GM18526 (cell line): ENCODE data around the gene SH3GL3.

ENCODE experiments used
- POLR2A ChIP-seq: IDR thresholded peaks from 3 replicates; pipeline ENCODE4 v1.6.1; 2011; ENCODE audit not compliant: insufficient read length; ENCODE audit errors: extremely low read depth

Gene SH3GL3

DNA sequence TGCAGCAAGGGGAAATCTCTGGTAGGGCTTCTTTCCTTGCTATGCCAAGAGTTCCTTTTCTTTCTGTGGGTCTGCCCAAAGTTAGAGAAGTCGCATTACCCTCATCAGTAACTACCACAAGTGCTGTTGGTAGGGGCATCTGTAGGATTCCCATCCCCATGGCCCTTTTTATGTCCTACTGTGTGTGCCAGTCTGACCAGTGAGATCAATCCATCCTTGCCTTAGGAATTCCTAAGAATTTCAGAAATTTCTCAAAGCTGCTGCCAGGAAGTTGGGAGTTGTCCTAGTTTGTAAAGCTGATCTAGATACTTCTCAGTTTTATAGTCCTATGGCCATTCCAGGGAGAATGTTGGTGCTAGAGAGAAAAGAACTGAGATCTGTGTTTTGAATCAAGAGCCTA lies 36.5 kb downstream of the SH3GL3 start:
- TF ChIP-seq POLR2A = no peak

DNA sequence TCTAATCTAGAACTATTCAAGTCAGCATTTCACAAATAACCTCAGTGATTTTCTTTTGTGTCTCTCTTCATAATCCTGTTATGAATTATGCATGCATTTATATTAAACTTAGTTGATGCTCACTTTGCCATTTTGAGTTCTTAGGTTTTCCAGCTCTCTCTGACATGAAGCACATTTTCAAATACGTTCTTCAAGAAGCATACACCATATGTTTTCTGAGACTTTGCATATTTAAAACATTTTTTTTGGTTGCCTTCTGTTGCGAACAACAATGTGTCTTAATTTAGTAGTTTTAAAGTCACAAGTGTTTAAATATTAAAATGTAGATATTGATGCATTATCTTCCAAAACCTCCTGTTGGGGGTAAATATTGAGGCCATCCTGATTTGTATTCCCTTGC lies 37.5 kb downstream of the SH3GL3 start:
- no peak for TF ChIP-seq POLR2A

DNA sequence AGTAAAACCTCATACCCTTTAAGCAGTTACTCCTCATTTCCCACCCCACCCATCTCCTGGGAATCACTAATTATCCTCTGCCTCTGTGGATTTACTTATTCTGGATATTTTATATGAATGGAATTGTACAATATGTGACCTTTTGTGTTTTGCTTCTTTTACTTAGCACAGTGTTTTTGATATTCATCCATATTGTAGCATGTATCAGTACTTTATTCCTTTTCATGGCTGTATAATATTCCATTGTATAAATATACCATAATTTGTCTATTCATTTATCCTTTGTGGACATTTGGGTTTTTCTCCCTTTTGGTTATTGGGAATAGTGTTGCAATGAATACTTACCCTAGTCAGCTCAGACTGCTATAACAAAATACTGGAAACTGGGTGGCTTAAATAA lies 39.2 kb downstream of the SH3GL3 start:
- TF ChIP-seq POLR2A = no peak

DNA sequence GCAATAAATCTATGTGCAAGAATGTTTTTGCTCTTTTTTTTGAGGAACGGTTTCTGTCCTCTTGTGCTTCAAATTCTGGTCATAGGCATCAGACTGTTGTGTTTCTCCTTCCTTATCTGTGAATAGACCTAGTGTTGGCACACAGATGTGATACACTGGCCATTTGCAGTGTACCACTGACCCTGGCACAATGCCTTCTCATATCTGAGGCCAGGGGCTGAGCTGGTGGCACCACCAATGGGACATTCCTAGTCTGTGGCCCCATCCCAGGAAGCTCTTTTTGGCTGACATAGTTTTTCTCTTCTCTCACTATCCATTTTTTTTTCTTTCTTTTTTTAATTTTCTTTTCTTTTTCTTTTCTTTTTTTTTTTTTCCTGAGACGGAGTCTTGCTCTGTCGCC lies 40.4 kb downstream of the SH3GL3 start:
- no peak for TF ChIP-seq POLR2A

DNA sequence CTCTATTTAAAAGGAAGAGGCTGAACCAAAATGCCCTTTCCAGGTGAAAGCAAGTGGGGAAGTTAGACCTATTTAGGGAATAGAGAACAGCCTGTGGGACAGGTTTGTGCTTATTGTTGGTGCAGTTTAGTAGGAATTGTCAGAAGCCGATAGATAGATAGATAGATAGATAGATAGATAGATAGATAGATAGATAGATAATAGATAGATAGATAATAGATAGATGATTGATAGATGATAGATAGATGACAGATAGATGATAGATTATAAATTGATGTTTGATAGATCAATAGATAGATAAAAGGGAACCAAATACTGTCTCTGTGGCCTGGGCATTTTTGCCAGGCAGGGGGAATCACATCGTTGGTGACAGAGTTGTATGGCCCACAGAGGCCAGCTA lies 42.5 kb downstream of the SH3GL3 start:
- TF ChIP-seq POLR2A = no peak

DNA sequence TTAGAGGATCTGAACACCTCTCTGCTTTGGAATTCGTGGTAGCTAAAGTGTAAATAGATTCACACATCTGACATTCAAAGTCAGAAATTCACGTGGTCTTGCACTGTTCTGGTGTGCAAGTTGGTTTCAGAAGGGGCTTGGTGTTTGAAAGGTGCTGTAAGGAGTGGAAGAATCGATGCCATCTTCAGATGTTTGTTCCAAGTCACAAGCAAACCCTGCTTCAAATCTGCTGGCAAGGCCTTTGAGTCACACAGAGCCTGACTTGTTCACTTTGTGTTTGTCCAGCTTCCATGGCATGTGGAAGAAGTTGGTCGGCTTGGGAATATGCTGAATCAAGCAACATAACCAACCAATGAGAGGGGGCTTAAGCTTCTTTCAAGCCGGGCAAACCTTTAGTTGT lies 44.3 kb downstream of the SH3GL3 start:
- TF ChIP-seq POLR2A = no peak

DNA sequence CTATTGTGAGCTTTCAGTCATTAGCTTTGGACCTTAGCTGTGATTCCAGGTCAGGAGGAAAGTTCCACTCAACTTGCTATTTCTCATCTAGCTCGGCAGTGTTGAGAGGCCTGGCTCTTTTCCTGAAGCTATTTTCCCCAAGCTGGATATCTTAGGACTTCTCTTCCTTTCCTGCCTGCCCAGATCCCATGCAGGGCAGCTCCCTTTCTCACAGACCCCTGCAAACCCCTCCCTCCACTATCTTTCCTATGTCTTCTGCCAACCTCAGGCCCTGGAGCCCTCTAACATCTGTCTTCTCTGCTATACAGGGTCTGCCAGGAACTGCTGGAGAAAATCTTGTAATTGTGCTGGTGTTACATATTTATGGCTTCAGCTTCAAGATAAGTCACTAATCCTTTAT lies 49.6 kb downstream of the SH3GL3 start:
- no peak for TF ChIP-seq POLR2A

DNA sequence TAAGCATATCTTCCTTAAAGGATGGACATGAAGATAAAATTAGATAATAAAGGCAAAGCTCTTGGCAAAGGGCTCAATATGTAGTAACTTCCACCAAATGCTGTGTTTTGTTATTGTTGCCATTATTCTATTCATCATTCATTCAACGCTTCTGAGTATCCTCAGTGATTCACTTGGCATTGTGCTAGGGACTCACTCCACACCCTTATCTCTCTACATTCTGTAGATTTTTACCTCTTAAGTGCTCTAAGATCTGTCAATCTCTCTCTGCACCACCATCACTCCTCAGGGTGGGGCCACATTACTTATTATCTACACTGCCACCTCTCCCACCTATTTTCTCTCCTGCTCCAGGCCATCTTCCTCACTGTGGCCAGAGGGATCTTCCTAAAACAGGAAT lies 51.2 kb downstream of the SH3GL3 start:
- TF ChIP-seq POLR2A = no peak

DNA sequence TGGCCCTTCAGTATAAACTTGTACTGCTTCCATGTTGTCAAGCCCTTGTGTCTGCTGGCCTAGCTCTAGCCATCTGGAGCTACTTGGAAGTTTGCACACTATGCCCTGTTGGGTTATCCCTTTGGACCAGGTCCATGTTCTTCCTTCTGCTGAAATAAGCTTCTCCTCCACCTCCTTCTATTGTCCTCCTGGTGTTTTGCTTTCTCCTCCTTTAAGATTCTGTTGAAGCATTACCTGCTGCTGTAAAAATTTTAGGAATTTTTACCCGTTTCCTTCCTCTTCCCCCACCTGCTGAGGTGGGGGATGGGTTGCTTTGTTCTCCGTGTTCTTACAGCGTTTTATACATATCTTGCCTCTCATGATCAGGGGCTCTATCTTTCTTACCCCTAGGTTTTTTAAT lies 51.7 kb downstream of the SH3GL3 start:
- TF ChIP-seq POLR2A = no peak

DNA sequence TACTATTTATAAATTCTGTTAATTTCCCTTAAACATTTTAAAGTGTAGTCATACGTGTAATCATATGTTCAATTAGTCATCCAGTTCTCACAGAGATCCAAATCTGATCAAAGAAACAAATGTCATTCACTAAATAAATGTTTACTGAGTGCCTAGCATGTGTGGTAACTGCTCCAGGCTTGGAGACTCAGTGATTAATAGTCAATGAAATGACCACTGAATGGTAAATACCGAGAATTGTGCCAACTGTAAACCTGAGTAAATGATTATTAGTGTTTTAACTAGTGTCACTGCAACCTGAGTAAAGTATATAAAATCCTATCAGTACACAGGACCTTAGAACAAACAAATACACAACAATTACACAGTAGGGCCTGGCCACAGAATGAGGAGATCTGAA lies 52.3 kb downstream of the SH3GL3 start:
- no peak for TF ChIP-seq POLR2A

DNA sequence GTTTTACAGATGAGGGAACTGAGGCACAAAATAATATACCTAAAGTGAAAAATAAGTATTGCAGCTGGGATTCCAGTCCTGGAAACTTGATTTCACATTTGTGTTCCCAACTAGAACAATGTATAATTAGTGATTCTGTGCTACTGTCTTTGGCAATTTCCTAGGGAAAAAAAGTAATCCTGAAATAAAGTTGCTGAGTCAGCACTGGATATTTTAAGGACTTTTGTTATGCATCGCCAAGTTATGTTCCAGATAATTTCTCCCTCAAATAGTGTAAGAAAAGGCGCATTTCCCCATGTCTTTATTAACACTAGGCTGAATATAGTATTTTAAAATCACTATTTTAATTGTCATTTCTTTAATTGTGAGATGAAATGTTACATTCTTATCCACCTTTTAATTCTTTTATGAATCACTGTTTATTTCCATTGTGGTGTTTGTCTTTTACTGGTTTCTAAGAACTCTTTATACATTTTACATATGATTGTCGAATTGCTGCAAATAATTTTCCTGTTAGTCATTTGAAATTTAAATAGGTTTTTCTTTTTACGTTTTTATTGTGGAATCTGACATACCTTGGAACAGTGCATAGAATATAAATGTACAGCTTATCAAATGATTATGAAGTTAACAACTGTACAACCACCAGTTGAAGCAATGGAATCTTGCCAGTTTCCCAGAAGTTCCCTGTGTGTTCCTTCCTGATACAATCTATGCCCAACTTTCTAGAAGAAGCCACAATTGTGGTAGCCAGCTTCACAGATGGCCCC lies 56.6 kb downstream of the SH3GL3 start:
- no peak for TF ChIP-seq POLR2A

DNA sequence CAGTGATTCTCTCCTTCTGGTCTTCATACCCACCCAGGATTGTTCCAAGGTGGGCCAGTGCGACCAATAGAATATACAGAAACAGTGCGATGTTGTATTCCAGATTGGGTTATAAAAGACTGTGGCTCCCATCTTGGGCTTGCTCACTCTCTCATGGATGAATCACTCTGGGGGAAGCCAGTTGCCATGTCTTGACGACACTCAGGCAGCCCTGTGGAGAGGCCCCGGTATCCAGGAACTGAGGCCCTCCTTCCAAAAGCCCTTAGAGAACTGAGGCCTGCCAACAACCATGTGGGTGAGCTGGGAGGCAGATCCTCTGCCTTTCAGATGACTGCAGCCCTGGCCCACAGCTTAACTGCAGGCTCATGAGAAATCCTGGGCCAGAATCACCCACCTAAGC lies 57.2 kb downstream of the SH3GL3 start:
- TF ChIP-seq POLR2A = no peak

DNA sequence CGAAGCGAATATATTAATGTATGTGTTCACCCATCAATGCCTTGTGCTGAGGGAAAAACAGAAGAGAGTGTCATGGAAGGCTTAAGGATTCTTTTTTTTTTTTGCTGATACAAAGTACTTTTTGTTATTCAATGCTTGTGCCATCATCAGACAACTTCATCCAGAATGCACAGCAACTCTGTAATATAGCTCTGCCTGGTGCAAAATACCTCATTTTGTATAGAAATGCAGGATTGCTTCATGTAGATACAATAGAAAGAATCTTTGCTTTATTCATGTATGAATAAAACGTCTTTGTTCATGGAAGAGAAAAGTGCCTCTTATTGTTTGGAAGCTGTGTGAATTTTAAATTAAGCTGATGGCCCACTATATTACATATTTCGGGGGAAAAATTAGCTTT lies 62.9 kb downstream of the SH3GL3 start:
- TF ChIP-seq POLR2A = no peak

DNA sequence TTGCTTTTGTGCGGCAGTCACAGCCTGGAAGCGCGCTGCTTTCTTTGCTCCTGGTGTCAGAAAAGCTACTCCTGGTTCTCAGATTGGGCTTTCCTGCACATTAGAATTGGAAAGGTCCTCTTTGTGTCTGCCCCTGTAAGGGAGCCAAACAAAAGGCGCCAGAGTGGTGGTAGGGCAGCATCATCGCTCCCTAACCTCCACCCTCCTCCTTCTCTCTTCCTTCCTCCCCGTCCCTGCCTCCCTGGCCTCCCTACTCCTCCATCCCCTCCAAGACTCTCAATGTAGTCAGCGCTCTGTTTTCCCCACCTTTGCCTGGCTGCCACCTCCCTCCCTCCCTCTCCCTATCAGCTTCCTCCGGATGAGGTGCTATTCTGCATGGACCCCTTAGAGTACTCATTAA lies 65.3 kb downstream of the SH3GL3 start:
- no peak for TF ChIP-seq POLR2A

DNA sequence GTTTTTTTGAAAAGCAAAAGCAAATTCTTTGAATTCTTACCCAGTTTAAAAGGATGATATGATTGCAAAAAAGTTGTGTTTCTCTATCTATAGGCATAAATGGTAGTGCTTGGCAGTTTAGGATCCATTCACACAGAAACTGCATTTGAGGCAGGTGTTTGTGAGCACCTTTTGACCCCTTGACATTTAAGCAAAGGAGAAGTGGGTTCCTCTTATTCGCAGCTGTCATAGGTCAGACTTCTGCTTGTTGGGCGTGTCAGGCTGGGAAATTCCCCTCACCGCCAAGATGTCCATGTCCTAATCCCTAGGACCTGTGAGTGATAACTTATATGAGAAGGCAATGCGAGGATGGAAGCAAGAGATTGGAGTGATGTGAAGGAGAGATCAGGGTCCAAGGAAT lies 67.4 kb downstream of the SH3GL3 start:
- TF ChIP-seq POLR2A = no peak

DNA sequence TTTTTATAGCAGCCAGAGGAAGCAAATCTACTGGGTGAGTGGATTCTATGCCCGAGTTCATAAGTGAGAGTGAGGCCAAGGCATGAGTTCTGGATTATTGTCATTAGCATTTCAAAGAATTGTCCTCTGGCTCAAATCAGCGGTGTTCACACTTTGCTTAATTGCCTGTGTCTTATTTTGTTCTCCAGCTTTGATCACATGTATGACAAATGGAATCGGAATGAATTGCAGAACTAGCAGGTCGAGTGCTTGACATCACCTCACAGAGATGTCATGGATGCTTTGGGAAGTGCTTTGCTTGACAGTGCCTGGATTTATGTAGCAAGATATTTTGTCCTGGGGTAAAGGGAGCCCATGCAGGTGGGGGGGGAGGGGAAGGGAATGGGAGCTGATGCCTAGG lies 68.0 kb downstream of the SH3GL3 start:
- TF ChIP-seq POLR2A = no peak

DNA sequence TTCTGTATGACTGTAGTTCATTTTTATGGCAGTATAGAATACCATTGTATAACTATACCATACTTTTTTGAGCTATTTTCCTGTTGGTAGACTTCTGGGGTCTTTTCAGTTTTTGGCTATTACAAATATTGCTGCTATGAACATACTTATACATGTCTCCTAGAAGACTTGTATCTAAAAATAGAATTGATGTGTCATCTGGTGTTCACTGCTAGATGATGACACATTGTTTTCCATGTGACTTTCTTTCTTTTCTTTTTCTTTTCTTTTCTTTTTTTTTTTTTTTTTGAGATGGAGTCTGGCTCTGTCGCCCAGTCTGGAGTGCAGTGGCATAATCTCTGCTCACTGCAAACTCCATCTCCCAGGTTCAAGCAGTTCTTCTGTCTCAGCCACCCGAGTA lies 69.8 kb downstream of the SH3GL3 start:
- no peak for TF ChIP-seq POLR2A

DNA sequence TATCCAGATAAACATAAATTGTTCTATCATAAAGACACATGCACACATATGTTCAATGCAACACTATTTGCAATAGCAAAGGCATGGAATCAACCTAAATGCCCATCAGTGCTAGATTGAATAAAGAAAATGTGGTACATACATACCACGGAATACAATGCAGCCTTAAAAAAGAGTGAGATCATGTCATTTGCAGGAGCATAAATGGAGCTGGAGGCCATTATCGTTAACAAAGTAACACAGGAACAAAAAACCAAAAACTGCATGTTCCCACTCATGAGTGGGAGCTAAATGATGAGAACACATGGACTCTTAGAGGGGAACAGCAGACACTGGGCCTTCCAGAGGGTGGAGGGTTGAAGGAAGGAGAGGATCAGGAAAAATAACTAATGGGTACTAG lies 79.2 kb downstream of the SH3GL3 start:
- no peak for TF ChIP-seq POLR2A

DNA sequence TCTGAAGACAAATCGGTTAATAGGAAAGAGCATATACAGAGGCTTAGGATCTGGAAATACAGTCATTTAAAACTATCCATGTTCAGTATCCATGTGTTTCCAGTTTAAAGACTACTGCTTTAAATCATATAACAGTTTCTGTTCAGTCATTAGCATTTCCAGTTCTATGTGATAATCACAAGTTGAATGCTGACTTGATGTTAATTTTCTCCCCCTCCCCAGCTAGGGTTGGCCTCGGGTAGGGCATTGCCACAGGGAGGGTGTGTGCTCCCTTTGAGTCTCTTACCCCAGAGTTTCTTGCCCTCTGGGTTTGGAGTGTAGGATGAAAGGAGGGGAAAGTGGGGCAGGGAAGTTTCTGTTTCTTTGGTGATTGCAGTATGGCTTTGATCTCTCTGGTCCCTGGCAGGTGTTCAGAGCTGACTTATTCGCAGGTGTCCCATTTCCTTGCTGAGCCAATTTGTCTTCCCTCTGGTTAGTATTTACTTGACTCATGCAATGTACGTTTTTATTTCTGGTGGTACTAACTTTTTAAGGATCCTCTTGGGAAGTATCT lies 86.3 kb downstream of the SH3GL3 start:
- TF ChIP-seq POLR2A = no peak
